Thyroid gland (tissue), 4 donors: ENCODE measurements around the gene CYP2J2. TPM values are rescaled to one million over a fixed set of nuclear protein-coding genes. Genes with fewer than 3 reads are reported as not detected.

Experiments
- DNase-seq, 2 donors: peaks; one replicate each; pipeline ENCODE4 v3.0.0-alpha.2; 2019
- H3K27ac ChIP-seq, 3 donors: fragments of 200-600 bp; sonication (generic); 1 replicate in 2 of 3; 2 replicates in 1 of 3; pipeline ENCODE4 v1.5.1; 2016 to 2019; ENCODE audit warnings: mild to moderate bottlenecking in 1 of 3, moderate library complexity in 1 of 3
- H3K27me3 ChIP-seq: fragments of 200-600 bp; sonication (generic); one replicate; pipeline ENCODE4 v1.5.1; 2019
- H3K36me3 ChIP-seq, 2 donors: fragments of 200-600 bp; sonication (generic); one replicate each; pipeline ENCODE4 v1.5.1; 2016 to 2019
- H3K4me1 ChIP-seq, 2 donors: fragments of 200-600 bp; sonication (generic); one replicate each; pipeline ENCODE4 v1.5.1; 2017 to 2019
- H3K4me3 ChIP-seq, 3 donors: fragments of 200-600 bp; sonication (generic); replicated peaks in 1 of 3; 1 replicate in 2 of 3; 2 replicates in 1 of 3; pipeline ENCODE4 v1.5.1; 2016; ENCODE audit warnings: mild to moderate bottlenecking in 1 of 3
- H3K9me3 ChIP-seq: fragments of 200-600 bp; sonication (generic); one replicate; pipeline ENCODE4 v1.5.1; 2017
- CTCF ChIP-seq, 6 experiments: fragments of 200-600 bp in 3 of 6; fragments of 450-650 bp in 3 of 6; sonication (generic) in 3 of 6; IDR thresholded peaks; one replicate each; pipeline ENCODE4 v1.5.1; 2016 to 2019; ENCODE audit warnings: antibody characterized with exemption in 6 of 6, mild to moderate bottlenecking in 2 of 6, inconsistent platforms in 1 of 6, moderate library complexity in 1 of 6
- POLR2A ChIP-seq, 2 donors: fragments of 450-650 bp; IDR thresholded peaks; one replicate each; pipeline ENCODE4 v1.6.1; 2017; ENCODE audit warnings: antibody characterized with exemption in 2 of 2, mild to moderate bottlenecking in 2 of 2, moderate library complexity in 1 of 2
- whole genome bisulfite sequencing, 2 donors: methylation state at CpG; one replicate each; pipeline ENCODE4 v1.1.5; 2017; 5-methylcytosine and 5-hydroxymethylcytosine counted together
- intact Hi-C: fragments of 100-400 bp; cut with DNase I; formaldehyde crosslinking; loops from one replicate; pipeline ENCODE4 v1.15.1; 2023
- total RNA-seq, 4 donors: library from RNA; depleted of rRNA; stranded (reverse); fragments of >200 nt; gene quantifications; one replicate each; pipeline ENCODE4 v1.2.3, GENCODE V29; 2016

Gene CYP2J2
- total RNA-seq, 4 donors from 2014 or later, result 0.33 TPM; not detected in 3

GRCh38 chr1:59880735-59881134, 45.8 kb downstream of the CYP2J2 start:
- Histone ChIP-seq H3K4me3 (no peak overlapping the region), H3K4me1 (no peaks in the 10 kb centered on the region), H3K9me3 (no peaks in the 10 kb centered on the region), H3K27ac (no peak overlapping the region), H3K27me3 (no peaks in the 10 kb centered on the region), H3K36me3 (no peaks in the 10 kb centered on the region)
- TF ChIP-seq POLR2A (IDR thresholded peaks at IDR 0.05) (no peak), CTCF (IDR thresholded peaks at IDR 0.05) (no peak)
- intact Hi-C loops, result no loop called here
- no peak for DNase-seq
- WGBS, 2 donors, result 89 to 90% methylated on average over 2 of the region's 2 CpGs

GRCh38 chr1:59879996-59880505, 46.5 kb downstream of the CYP2J2 start:
- WGBS, 2 donors, result 37 to 60% methylated on average over 3 of the region's 3 CpGs
- TF ChIP-seq POLR2A (IDR thresholded peaks at IDR 0.05), result no peak
- TF ChIP-seq CTCF (IDR thresholded peaks at IDR 0.05), result no peak
- no peaks in the 10 kb centered on the region for H3K4me1 ChIP-seq
- no peak for DNase-seq
- no peaks in the 10 kb centered on the region for H3K27me3 ChIP-seq
- no peaks in the 10 kb centered on the region for H3K36me3 ChIP-seq
- intact Hi-C loops, result no loop called here
- no peak overlapping the region for H3K4me3 ChIP-seq
- no peaks in the 10 kb centered on the region for H3K9me3 ChIP-seq
- no peak overlapping the region for H3K27ac ChIP-seq

- intact Hi-C loops, result no loop called here
- WGBS, 2 donors, result 38 to 52% methylated on average over 5 of the region's 5 CpGs
- Histone ChIP-seq H3K9me3 (no peaks in the 10 kb centered on the region), H3K36me3 (no peaks in the 10 kb centered on the region), H3K4me3 (no peak overlapping the region), H3K27me3 (no peaks in the 10 kb centered on the region), H3K27ac (no peak overlapping the region), H3K4me1 (no peaks in the 10 kb centered on the region)
- DNase-seq, result peak; percentile 70 to 76
- TF ChIP-seq POLR2A (IDR thresholded peaks at IDR 0.05) (no peak), CTCF (IDR thresholded peaks at IDR 0.05) (peak in 4 of 6 experiments; percentile 26 to 55 (median 54))
These were observed 47.0 kb downstream of the CYP2J2 start for GRCh38 chr1:59879574-59879973.

GRCh38 chr1:59878370-59878769, 48.2 kb downstream of the CYP2J2 start:
- WGBS, 2 donors, result 20 to 41% methylated on average over 3 of the region's 3 CpGs
- no peak overlapping the region for H3K4me3 ChIP-seq
- no peak overlapping the region for H3K27ac ChIP-seq
- H3K27me3 ChIP-seq, result no peaks in the 10 kb centered on the region
- intact Hi-C loops, result no loop called here
- no peaks in the 10 kb centered on the region for H3K36me3 ChIP-seq
- H3K9me3 ChIP-seq, result no peaks in the 10 kb centered on the region
- TF ChIP-seq POLR2A (IDR thresholded peaks at IDR 0.05) (no peak), CTCF (IDR thresholded peaks at IDR 0.05) (no peak)
- no peaks in the 10 kb centered on the region for H3K4me1 ChIP-seq
- DNase-seq, result no peak

GRCh38 chr1:59877108-59877682, 49.4 kb downstream of the CYP2J2 start:
- H3K27ac ChIP-seq, result no peak overlapping the region
- intact Hi-C loops, result no loop called here
- H3K9me3 ChIP-seq, result no peaks in the 10 kb centered on the region
- no peaks in the 10 kb centered on the region for H3K4me1 ChIP-seq
- WGBS, 2 donors, result 92 to 97% methylated on average over 2 of the region's 2 CpGs
- no peaks in the 10 kb centered on the region for H3K27me3 ChIP-seq
- H3K36me3 ChIP-seq, result no peaks in the 10 kb centered on the region
- H3K4me3 ChIP-seq, result no peak overlapping the region
- TF ChIP-seq POLR2A (IDR thresholded peaks at IDR 0.05) (no peak), CTCF (IDR thresholded peaks at IDR 0.05) (no peak)
- no peak for DNase-seq
